BJ (cell line): ENCODE results near the gene PHACTR3. TPM values are rescaled to one million over a fixed set of nuclear protein-coding genes. Genes with fewer than 3 reads are reported as not detected.

Source experiments
- CTCF ChIA-PET: fragments of 350-600 bp; formaldehyde crosslinking; extraction: SDS; loops from one replicate; lab custom pipeline; 2021; ENCODE audit warnings: antibody characterized with exemption, inconsistent platforms; lab: Yijun Ruan, JAX
- POLR2A ChIA-PET: fragments of 300-600 bp; sonication (Branson Sonifier 250); formaldehyde crosslinking; extraction: SDS; loops from one replicate; lab custom pipeline; 2021; ENCODE audit warnings: antibody characterized with exemption; lab: Charles Lee
- DNase-seq: peaks from one replicate; pipeline ENCODE4 v3.0.0-alpha.2; 2011; ENCODE audit warnings: low read depth
- H3K27me3 ChIP-seq: 2 replicates; pipeline ENCODE4 v1.6.0; 2011; ENCODE audit warnings: low read length; ENCODE audit not compliant: control insufficient read depth, insufficient read depth
- H3K36me3 ChIP-seq: 2 replicates; pipeline ENCODE4 v1.5.1; 2011; ENCODE audit warnings: low read length; ENCODE audit not compliant: control insufficient read depth, insufficient read depth
- H3K4me3 ChIP-seq: 2 replicates; pipeline ENCODE4 v1.5.1; 2011; ENCODE audit warnings: low read depth, mild to moderate bottlenecking, control low read depth, low read length
- polyA plus RNA-seq: library from polyadenylated mRNA; depleted of rRNA; stranded (reverse); fragments of >200 nt; gene quantifications from 2 replicates; pipeline ENCODE4 v1.2.3, GENCODE V29; 2011
- TF ChIP-seq, protein P1 (sequence below): IDR thresholded peaks from 2 replicates; pipeline ENCODE4 v1.5.1; 2011; ENCODE audit warnings: low read depth, mild to moderate bottlenecking, control low read depth, inconsistent platforms, low read length, moderate library complexity; ENCODE audit not compliant: insufficient read depth

PHACTR3 gene
- polyA plus RNA-seq, 1 experiment, result not detected

DNA sequence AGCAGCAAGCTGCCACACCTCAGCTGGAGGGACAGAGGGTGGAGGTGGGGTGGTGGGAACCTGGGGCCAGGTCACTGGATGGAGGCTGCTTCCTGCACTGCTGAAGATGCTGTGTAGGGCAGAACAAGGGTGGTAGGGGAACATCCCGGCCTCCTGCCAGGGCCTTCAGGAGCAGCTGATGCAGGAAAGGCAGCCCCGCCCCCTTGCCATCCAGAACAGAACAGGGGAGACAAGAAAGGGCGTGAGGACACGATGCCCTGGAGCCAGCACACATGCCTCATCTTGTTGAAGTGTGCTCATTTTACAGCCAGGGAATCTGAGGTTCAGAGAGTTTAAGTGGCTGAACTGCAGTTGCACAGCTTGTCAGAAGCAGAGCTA lies 43.1 kb upstream of the PHACTR3 start:
- H3K4me3 ChIP-seq, result no peak overlapping the region
- DNase-seq, result no peak
- H3K36me3 ChIP-seq, result no peaks in the 10 kb centered on the region
- ChIA-PET CTCF (interaction anchor here (0.8 to 5.9 kb wide), 6 partner anchors 9 to 98 kb away, joined by 3 to 37 read pairs (median 4); no protein-coding TSS in a partner anchor), POLR2A (no interaction called here)
- TF ChIP-seq, protein P1, sequence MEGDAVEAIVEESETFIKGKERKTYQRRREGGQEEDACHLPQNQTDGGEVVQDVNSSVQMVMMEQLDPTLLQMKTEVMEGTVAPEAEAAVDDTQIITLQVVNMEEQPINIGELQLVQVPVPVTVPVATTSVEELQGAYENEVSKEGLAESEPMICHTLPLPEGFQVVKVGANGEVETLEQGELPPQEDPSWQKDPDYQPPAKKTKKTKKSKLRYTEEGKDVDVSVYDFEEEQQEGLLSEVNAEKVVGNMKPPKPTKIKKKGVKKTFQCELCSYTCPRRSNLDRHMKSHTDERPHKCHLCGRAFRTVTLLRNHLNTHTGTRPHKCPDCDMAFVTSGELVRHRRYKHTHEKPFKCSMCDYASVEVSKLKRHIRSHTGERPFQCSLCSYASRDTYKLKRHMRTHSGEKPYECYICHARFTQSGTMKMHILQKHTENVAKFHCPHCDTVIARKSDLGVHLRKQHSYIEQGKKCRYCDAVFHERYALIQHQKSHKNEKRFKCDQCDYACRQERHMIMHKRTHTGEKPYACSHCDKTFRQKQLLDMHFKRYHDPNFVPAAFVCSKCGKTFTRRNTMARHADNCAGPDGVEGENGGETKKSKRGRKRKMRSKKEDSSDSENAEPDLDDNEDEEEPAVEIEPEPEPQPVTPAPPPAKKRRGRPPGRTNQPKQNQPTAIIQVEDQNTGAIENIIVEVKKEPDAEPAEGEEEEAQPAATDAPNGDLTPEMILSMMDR, result no peak
- H3K27me3 ChIP-seq, result no peaks in the 10 kb centered on the region

DNA sequence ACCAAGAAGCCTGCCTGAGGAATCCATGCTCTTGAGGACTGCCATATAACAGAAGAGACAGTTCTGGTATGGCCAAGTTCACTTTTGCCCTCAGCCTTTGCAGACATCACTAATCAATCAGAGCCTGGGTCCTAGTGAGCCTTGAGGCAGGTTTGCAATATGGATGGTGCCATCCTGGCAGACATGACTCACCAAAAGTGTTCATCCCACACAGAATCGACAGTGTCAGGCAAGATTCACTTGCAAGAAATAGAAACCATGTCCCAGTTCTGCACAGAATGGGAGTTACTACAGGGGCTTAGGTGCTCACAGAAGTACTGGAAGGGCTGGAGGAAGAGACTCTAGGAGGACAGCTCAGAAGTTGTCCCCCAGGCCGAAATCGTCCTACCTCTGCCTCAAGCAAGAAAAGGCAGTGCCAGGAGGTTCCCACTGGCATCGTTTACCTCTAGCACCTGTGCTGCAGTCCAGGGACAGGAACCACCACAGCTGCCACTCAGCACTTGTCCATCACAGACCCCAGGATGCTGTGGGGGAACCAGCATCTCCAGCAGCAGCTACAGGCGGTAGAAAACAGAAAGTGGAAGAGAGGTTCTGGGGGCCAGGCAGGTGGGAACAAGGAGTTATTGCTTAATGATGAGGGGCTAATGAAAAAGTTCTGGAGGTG lies 42.6 kb upstream of the PHACTR3 start:
- CTCF ChIA-PET, result interaction anchor here (2.0 to 5.9 kb wide), 2 partner anchors 9 to 12 kb away, joined by 6 to 37 read pairs; no protein-coding TSS in a partner anchor
- TF ChIP-seq, protein P1, result no peak
- POLR2A ChIA-PET, result no interaction called here
- DNase-seq, result no peak
- Histone ChIP-seq H3K4me3 (no peak overlapping the region), H3K27me3 (no peaks in the 10 kb centered on the region), H3K36me3 (no peaks in the 10 kb centered on the region)

DNA sequence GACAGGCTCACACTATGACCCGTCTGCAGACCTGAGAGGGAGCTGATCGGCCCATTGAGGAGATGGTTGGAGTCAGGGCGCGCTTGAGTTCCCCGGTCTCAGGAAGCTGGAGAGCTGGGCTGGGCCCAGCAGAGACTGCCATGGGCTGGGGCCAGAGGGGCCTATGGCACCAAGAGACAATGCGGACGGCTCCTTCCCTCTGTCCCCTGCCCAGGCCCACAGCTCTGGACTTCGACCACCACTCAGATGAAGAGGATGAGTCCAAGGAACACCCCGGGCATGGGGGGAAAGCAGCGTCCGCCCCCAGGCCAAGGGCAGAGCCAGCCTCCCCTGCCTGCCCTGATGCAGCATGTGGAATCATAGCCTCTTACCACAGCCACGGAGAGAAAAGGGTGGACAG lies 40.2 kb upstream of the PHACTR3 start:
- Histone ChIP-seq H3K4me3 (no peak overlapping the region), H3K27me3 (no peaks in the 10 kb centered on the region), H3K36me3 (no peaks in the 10 kb centered on the region)
- ChIA-PET CTCF (interaction anchor here (1.6 kb wide), 1 partner anchor 186 kb away, joined by 3 read pairs; no protein-coding TSS in a partner anchor), POLR2A (no interaction called here)
- TF ChIP-seq, protein P1, result no peak
- DNase-seq, result no peak

DNA sequence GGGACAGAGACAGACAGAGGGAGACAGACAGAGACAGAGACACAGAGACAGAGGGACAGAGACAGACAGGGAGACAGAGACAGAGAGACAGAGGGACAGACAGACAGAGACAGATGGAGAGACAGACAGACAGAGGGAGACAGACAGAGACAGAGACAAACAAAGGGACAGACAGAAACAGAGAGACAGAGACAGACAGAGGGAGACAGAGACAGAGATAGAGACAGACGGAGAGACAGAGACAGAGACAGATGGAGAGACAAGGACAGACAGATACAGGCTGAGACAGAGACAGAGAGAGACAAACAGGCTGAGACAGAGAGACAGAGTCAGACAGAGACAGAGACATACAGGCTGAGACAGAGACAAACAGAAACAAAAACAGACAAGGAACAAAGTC lies 39.4 kb upstream of the PHACTR3 start:
- POLR2A ChIA-PET, result no interaction called here
- H3K27me3 ChIP-seq, result no peaks in the 10 kb centered on the region

DNA sequence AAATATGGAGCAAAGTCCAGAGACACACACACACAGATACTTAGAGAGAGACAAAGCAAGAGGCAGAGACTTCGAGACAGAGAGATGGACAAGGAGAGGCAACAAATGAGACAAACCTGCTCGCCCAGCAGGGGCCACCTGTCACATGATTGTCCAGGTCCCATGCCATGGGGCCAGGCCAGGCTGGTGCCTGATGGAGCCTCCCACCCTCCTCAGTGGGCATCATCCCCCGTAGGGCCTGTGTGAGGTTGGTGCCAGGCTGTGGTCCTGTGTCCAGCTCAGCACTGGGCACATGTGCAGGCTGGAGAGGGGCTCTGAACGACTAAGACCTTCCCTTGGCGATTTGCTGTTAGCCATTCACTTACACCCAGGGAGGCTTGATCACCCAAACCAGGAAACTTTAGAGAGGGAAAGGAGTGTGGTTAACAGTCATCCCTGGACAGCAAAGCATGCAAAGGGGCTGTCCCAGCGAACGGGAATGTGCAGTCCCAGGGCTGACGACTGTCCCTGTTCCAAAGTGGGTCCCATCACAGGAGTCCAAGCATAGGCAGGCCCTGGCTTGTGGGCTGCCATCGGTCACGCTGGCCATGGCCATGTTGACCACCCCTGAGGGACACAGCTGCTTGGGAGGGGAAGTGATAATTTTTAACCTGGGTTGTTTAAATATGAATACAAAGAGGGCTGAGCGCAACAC lies 38.4 kb upstream of the PHACTR3 start:
- TF ChIP-seq, protein P1, result no peak
- ChIA-PET CTCF (no interaction called here), POLR2A (no interaction called here)
- no peaks in the 10 kb centered on the region for H3K36me3 ChIP-seq
- no peak overlapping the region for H3K4me3 ChIP-seq
- DNase-seq, result no peak
- no peaks in the 10 kb centered on the region for H3K27me3 ChIP-seq

More for the DNA sequence above, 39.4 kb upstream of the PHACTR3 start:
- TF ChIP-seq, protein P1, result no peak
- CTCF ChIA-PET, result no interaction called here
- no peak overlapping the region for H3K4me3 ChIP-seq
- no peak for DNase-seq
- H3K36me3 ChIP-seq, result no peaks in the 10 kb centered on the region
